Lung (tissue), 12 donors: Measurements from ENCODE around the gene SYMPK. TPM values are rescaled to one million over a fixed set of nuclear protein-coding genes. Genes with fewer than 3 reads are reported as not detected.
A peak's percentile ranks its signal among the peaks of the same experiment; 100 is the strongest.

ENCODE experiments used
- ATAC-seq: fragments of 200-7000 bp; cut with Tn5 transposase; one replicate; pipeline ENCODE4 v1.9.1; 2020; ENCODE audit warnings: moderate number of reproducible peaks; ENCODE audit not compliant: insufficient read depth, low FRiP score
- DNase-seq, 3 donors: peaks; one replicate each; pipeline ENCODE4 v3.0.0-alpha.2; 2013 to 2017
- H3K27ac ChIP-seq, 2 donors: one replicate each; pipeline ENCODE4 v1.5.1; 2013; ENCODE audit warnings: mild to moderate bottlenecking in 2 of 2, moderate library complexity in 2 of 2, control low read depth in 1 of 2, inconsistent platforms in 1 of 2, low read depth in 1 of 2, low read length in 1 of 2
- H3K27me3 ChIP-seq, 3 donors: one replicate each; pipeline ENCODE4 v1.5.1; 2013; ENCODE audit warnings: low read length in 2 of 3; ENCODE audit not compliant: control insufficient read depth in 3 of 3, insufficient read depth in 3 of 3
- H3K36me3 ChIP-seq, 4 donors: one replicate each; pipeline ENCODE4 v1.5.1; 2013; ENCODE audit warnings: low read length in 4 of 4, mild to moderate bottlenecking in 1 of 4, moderate library complexity in 1 of 4; ENCODE audit not compliant: control insufficient read depth in 4 of 4, insufficient read depth in 4 of 4
- H3K4me1 ChIP-seq, 5 donors: one replicate each; pipeline ENCODE4 v1.5.1; 2013; ENCODE audit warnings: low read length in 5 of 5, mild to moderate bottlenecking in 2 of 5, moderate library complexity in 1 of 5; ENCODE audit not compliant: control insufficient read depth in 5 of 5, insufficient read depth in 5 of 5
- H3K4me3 ChIP-seq: one replicate; pipeline ENCODE4 v1.5.1; 2013; ENCODE audit warnings: mild to moderate bottlenecking, control low read depth, moderate library complexity
- H3K9ac ChIP-seq, 2 donors: one replicate each; pipeline ENCODE4 v1.5.1; 2013; ENCODE audit warnings: low read length in 2 of 2, control low read depth in 1 of 2; ENCODE audit not compliant: insufficient read depth in 1 of 2
- H3K9me3 ChIP-seq, 4 donors: one replicate each; pipeline ENCODE4 v1.5.1; 2013; ENCODE audit warnings: low read length in 3 of 4, mild to moderate bottlenecking in 1 of 4, moderate library complexity in 1 of 4; ENCODE audit not compliant: control insufficient read depth in 4 of 4, insufficient read depth in 3 of 4
- WGBS, 2 donors: extraction: QIAGEN DNeasy Blood & Tissue Kit; methylation state at CpG; one replicate each; pipeline ENCODE4 v1.1.7; 2013; 5-methylcytosine and 5-hydroxymethylcytosine counted together
- polyA plus RNA-seq, 2 donors: library from polyadenylated mRNA; stranded (reverse); fragments of 200-250 nt; gene quantifications; one replicate each; pipeline ENCODE4 v1.2.1, GENCODE V29; 2013
- total RNA-seq, 2 donors: library from RNA; depleted of rRNA in 1 of 2; stranded (reverse); fragments of >200 nt in 1 of 2; gene quantifications; one replicate each; pipeline ENCODE4 v1.2.1, GENCODE V29; 2014 to 2021
- TF ChIP-seq, protein P1 (sequence below): IDR thresholded peaks from 2 replicates; pipeline ENCODE4 v1.5.1; 2012; ENCODE audit warnings: mild to moderate bottlenecking; ENCODE audit errors: control extremely low read depth, extremely low read depth
- donor health status: control.
- donor health status: control.
- donor health status: Bipolar disorder and iron deficiency.
- donor health status: healthy.
- donor health status: DM: yes; HTN: yes; CAD: no.

Gene SYMPK
- total and polyA plus RNA-seq, 4 donors, result 40.3 to 125 (median 64.8) TPM

- H3K9me3 ChIP-seq, result peaks cover 0 to 2% (median 0%) of the 10 kb centered on the region in 4 donors
- ATAC-seq (no peak), DNase-seq (no peak)
- no peaks in the 10 kb centered on the region for H3K27me3 ChIP-seq
- H3K27ac ChIP-seq, result peak overlapping the region in 1 of 2 donors; percentile 96
- H3K4me1 ChIP-seq, result peaks cover 0 to 15% (median 11%) of the 10 kb centered on the region in 5 donors
- TF ChIP-seq, protein P1, sequence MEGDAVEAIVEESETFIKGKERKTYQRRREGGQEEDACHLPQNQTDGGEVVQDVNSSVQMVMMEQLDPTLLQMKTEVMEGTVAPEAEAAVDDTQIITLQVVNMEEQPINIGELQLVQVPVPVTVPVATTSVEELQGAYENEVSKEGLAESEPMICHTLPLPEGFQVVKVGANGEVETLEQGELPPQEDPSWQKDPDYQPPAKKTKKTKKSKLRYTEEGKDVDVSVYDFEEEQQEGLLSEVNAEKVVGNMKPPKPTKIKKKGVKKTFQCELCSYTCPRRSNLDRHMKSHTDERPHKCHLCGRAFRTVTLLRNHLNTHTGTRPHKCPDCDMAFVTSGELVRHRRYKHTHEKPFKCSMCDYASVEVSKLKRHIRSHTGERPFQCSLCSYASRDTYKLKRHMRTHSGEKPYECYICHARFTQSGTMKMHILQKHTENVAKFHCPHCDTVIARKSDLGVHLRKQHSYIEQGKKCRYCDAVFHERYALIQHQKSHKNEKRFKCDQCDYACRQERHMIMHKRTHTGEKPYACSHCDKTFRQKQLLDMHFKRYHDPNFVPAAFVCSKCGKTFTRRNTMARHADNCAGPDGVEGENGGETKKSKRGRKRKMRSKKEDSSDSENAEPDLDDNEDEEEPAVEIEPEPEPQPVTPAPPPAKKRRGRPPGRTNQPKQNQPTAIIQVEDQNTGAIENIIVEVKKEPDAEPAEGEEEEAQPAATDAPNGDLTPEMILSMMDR, result no peak
- H3K36me3 ChIP-seq, result peaks cover 0 to 35% (median 11%) of the 10 kb centered on the region in 4 donors
- H3K9ac ChIP-seq, result no peak overlapping the region
- no peak overlapping the region for H3K4me3 ChIP-seq
- WGBS, 2 donors, result 94 to 96% methylated on average over 56 to 57 of the region's 57 CpGs
These were observed 77.0 kb downstream of the SYMPK start for GRCh38 chr19:45785781-45786532.

GRCh38 chr19:45785097-45785496, 77.8 kb downstream of the SYMPK start:
- ATAC-seq (no peak), DNase-seq (no peak)
- peak overlapping the region; percentile 43 to 96 for H3K27ac ChIP-seq
- WGBS, 2 donors, result 81 to 84% methylated on average over 5 of the region's 5 CpGs
- H3K9me3 ChIP-seq, result peaks cover 0 to 2% (median 0%) of the 10 kb centered on the region in 4 donors
- TF ChIP-seq, protein P1, result no peak
- H3K27me3 ChIP-seq, result no peaks in the 10 kb centered on the region
- peaks cover 0 to 31% (median 11%) of the 10 kb centered on the region in 4 donors for H3K36me3 ChIP-seq
- H3K9ac ChIP-seq, result no peak overlapping the region
- peaks cover 2 to 18% (median 11%) of the 10 kb centered on the region in 5 donors for H3K4me1 ChIP-seq
- H3K4me3 ChIP-seq, result no peak overlapping the region

GRCh38 chr19:45784096-45784495, 78.9 kb downstream of the SYMPK start:
- ATAC-seq (no peak), DNase-seq (no peak)
- WGBS, 2 donors, result 86 to 89% methylated on average over 4 of the region's 4 CpGs
- H3K4me3 ChIP-seq, result no peak overlapping the region
- peaks cover 2 to 18% (median 11%) of the 10 kb centered on the region in 5 donors for H3K4me1 ChIP-seq
- H3K36me3 ChIP-seq, result peaks cover 0 to 28% (median 10%) of the 10 kb centered on the region in 4 donors
- peak overlapping the region; percentile 80 to 96 for H3K27ac ChIP-seq
- no peaks in the 10 kb centered on the region for H3K27me3 ChIP-seq
- H3K9ac ChIP-seq, result no peak overlapping the region
- TF ChIP-seq, protein P1, result no peak
- peaks cover 0 to 2% (median 0%) of the 10 kb centered on the region in 4 donors for H3K9me3 ChIP-seq
